GM18909 (cell line): Measurements from ENCODE around the gene RBM4.
"Not testable (repeated sequence)": the region's sequence is repeated elsewhere in the genome, so short reads cannot be mapped to it uniquely, and the experiment has no call there.

Source experiments
- ATAC-seq: cut with Tn5 transposase; IDR thresholded peaks from one replicate; pipeline ENCODE4 v1.9.1; 2021; ENCODE audit warnings: mild to moderate bottlenecking; ENCODE audit not compliant: unreplicated experiment, poor library complexity

The RBM4 gene

GRCh38 chr11:66616379-66617154 lies 21.9 kb upstream of the RBM4 start, which contains the start of gene RBM14:
Gene RBM14 (plus strand): TSS chr11:66616630. CDS start chr11:66616721, 91 bp downstream.
- ATAC-seq: peak; percentile 94

- no peak for ATAC-seq
Observed at GRCh38 chr11:66617155-66617834, 21.2 kb upstream of the RBM4 start.

- ATAC-seq: no peak
Observed at GRCh38 chr11:66619080-66619554, 19.4 kb upstream of the RBM4 start.

- no peak for ATAC-seq
Observed at GRCh38 chr11:66624450-66624849, 14.1 kb upstream of the RBM4 start.

- no peak for ATAC-seq
Observed at GRCh38 chr11:66625041-66625751, 13.3 kb upstream of the RBM4 start.

GRCh38 chr11:66625752-66626149 lies 12.8 kb upstream of the RBM4 start:
- ATAC-seq: no peak

- ATAC-seq: no peak
Observed at GRCh38 chr11:66626382-66626781, 12.1 kb upstream of the RBM4 start.

- ATAC-seq: no peak
Observed at GRCh38 chr11:66626926-66627325, 11.6 kb upstream of the RBM4 start.

- ATAC-seq: no peak
Observed at GRCh38 chr11:66628061-66628603, 10.4 kb upstream of the RBM4 start.

GRCh38 chr11:66629356-66629755 lies 9.1 kb upstream of the RBM4 start:
- ATAC-seq: no peak

GRCh38 chr11:66631883-66632282 lies 6.6 kb upstream of the RBM4 start:
- no peak for ATAC-seq

GRCh38 chr11:66632952-66633351 lies 5.6 kb upstream of the RBM4 start:
- ATAC-seq: no peak

- ATAC-seq: no peak
Observed at GRCh38 chr11:66636411-66636810, 2.1 kb upstream of the RBM4 start.

GRCh38 chr11:66637557-66638176 lies 836 bp upstream of the RBM4 start:
- no peak for ATAC-seq

- ATAC-seq: no peak
Observed at GRCh38 chr11:66639066-66639813, 737 bp downstream of the RBM4 start.

- ATAC-seq: not testable (repeated sequence)
Observed at GRCh38 chr11:66639814-66640340, 1.4 kb downstream of the RBM4 start.

- no peak for ATAC-seq
Observed at GRCh38 chr11:66641834-66642233, 3.3 kb downstream of the RBM4 start.

- no peak for ATAC-seq
Observed at GRCh38 chr11:66643745-66644437, 5.4 kb downstream of the RBM4 start.

GRCh38 chr11:66646828-66647227 lies 8.3 kb downstream of the RBM4 start:
- no peak for ATAC-seq
